ENCODE data around the gene WDR62.

Gene WDR62

DNA sequence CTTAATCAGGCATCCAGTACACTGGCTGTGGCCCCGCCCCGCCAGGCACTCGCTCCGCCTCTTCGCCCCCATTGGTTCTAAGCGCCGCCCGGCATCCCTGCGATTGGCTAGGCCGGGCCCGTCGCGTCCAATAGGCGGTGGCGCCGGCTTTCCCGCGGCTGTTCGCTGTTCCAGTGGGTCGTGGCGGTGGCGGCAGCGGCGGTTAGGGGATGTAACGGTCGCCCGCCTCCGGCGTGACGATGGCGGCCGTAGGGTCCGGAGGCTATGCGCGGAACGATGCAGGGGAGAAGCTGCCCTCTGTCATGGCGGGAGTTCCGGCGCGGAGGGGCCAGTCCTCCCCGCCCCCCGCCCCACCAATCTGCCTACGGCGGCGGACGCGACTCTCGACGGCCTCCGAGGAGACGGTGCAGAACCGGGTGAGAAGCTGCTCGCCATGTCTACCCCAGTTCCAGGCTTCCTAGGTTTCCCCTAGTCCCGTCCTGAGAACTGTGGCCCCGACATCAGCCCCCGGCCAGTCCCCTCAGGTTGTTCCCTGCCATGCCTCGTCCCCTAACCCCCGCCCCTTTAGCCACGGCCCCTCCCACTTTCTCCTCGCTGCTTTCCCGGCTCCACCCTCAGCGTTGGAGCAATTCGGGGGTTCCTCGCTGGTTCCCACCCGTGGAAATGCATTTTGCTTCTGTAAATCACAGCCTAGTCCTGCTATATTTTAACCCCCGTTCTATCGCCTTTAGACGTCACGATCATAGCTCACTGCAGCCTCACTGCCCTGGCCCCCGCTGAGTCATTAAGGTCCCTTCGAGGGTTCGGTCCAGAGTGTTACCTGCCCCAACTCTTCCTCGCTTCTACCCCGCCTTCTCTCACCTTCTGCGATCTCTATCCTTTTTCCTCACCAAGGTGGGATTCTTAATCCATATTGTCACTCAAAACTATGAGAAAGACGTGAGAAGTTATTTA is at the start of gene WDR62:
TSS of gene WDR62 (plus strand) at position 165 of the 954 bp plus-strand sequence. CDS start at position 240, 75 bp downstream.
- peak; percentile 95 for DNase-seq

DNA sequence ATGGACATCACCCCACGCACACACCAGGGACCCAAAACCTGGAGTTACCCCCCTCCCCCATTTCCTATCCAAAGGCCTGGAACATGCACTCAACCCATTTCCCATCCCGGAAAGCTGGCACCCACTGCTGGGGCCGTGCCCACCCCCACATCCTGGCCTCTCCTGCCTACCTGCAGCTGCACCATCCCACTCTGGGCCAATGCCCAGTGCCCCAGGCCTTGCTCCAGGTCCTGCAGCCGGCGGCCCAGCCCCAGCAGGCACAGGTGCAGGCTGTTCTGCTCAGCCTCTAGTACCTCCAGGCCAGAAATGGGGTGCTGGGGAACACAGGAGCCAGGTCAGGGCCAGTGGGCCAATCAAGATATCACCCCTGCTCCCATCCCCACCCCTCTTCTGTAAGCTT is 47.7 kb upstream of the WDR62 start:
- DNase-seq, result no peak

DNA sequence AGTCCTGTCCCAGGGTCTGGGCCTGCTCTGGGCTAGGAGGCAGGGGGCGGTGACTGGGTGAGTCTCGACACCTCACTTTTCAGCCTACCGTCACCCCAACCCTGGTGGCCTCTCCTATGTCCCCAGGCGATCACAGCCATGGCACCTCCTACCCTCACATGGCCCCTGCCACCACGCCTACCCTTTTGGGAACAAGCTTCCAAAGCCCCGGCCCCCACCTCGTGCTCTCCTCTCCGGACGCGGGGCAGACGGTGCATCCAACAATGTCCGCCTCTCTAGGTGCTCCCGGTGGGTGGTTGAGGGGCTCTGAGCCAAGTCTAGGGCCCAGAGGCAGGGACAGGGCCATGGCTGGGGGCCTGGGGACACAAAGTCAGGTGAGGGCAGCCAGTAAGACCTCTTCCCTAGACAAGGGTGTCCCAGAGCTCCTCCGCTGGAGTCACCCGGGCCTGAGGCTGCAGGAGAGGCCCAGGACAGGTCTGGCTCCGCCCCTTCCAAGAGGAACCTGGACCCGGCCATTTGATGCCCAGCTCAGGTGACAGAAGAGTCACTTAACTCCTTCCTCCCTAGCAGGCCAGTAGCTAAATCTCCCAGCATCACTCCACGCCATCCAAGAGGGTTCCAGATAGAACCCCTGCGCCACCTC is 46.2 kb upstream of the WDR62 start, which contains the start of gene SYNE4:
TSS of gene SYNE4 (minus strand) at position 478 of the 643 bp plus-strand sequence. CDS start at position 346, 132 bp downstream.
- peak; percentile 24 for DNase-seq

DNA sequence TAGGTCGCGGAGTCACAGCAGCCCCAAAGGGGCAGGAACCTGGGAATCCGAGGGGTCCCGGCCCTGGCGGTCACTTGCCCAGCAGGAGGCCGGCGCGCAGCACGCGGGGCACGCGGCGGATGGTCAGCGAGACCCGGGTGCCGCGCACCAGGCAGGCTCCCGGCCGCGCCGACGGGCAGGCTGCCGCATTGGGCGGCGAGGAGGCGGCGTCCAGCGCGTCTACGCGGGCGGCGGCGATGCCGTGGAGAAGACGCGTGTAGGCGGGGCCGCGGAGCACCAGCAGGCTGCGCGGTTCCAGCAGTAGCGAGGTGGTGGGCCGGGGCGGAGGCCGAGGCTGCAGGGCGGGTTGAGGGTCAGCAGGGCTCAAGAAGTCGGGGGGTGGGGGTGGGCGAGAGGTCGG is 45.5 kb upstream of the WDR62 start:
- peak; percentile 66 for DNase-seq

DNA sequence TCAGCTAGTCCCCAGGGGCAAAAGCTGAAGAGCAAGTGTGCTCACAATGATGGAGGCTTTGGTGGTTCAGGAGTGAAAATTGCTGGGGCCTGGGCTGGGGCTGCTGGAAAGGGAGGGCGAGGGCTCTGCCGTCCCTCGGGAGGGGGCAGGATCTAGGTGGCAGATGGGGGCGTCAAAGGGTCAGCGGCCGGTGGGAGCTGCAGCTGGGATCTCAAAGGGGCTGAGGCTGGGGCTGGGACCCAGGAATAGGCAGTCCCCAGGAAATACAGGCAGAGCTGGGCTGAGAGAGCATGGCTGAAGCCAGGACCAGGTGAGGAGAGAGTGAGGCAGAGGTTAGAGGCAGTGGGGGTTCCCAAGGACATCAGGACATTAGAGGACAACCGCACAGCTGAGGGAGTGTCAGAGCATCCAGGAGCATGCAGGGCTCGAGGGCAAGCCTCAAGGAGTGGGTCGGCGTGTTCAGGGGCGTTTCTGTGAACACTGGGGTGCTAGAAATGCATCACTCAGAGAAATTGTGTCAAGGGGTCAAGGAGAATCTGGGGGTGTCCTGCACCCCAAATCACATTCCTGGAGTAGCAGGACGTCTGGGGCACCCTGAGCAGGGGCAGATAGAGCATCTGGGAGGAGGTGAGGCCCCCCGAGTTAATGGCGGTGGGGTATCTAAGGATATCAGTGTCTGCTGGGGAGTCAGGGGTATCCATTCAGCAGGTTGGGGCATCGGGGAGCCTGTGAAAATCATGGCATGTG is 44.9 kb upstream of the WDR62 start:
- DNase-seq, result no peak

DNA sequence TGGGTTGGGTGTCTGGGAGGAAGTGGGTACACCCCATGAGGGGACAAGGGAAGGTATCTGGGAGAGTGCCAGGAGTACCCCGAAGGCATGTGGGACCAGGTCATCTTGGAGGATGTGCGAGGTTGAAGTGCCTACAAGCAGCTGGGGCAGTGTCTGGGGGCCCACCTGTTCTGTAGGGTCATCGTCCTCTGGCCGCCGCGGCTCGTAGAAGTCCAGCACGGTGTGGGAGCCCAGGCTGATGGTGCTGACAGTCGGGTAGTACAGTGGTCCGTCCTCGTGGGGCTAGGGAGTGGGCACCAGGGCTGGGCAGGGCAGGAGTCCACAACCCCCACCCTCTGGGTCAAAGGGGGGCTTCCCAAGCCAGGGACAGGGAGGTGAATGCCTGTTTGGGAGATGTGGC is 44.3 kb upstream of the WDR62 start:
- no peak for DNase-seq

DNA sequence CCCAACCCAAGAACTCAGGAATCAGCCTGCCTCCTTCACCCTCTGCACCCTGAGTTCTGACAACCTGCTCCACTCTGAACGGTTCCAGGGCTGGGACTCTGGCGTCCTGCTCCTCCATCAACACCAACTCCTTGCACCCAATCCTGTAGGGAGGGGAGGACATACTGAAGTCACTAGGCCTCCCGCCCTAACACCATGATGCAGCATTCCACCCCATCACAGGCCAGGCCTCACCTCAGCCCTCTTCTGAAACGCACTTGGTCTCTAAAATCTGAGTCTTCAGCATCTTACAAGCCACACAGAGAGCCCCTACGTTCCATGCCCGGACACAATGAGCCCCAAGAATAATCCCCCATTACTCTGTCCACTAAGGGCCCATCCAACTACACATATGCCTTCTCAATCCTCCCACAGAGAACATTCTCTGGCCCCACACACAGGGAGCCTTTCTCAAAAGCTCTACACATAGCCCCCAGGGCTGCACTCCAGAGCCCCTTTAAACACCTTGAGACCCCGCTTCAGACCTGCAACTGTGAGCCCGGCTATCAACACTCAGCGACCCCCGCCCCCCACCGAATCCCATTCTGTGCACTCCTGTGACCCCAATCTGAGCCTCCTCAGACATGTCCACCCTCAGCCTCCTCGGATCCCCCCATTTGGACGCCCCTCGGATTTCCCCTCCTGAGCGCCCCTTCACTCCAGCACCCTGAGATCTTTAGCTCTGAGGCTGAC is 41.3 kb upstream of the WDR62 start:
- DNase-seq, result no peak

DNA sequence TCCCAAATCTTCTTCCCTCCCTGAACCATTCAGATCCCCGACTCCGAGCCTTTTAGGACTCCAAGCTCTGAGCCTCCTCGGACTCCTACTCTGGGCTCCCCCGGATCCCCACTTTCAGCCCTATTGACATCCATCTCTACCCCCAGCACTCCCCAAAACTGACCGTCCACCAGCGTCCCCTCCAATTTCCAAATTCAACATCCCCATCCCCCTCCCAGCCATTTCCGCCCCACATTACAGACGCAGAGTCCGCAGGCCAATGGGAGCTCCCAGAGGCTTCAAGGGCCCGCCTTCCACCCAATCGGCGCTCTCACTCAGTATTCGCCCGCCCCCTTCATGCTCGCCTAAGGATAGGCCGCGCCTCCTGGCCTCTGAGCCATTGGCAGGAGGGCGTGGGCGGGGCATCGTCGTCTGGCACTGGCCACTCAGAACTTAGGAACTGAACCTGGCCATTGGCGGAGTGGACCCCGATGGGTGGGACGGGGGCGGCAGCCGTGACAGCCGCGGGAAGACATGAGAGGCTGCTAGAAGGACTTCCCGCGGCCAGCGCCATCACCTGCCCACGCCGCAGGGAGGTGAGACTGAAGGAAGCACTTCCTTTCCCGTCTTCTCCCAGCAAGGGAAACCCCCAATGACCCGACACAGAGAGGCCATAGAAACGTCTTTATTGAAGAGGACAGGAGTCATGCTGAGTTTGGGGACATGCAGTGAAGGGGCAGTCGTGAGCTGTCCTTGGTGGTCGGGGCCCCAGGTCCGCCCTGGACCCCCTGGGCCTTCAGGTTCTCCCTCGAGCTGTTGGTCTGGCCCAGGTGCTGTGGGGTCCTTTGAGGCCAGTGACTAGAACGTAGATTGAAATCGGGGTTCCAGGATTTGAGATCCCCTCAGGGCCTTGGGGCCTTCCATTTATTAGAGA is 40.4 kb upstream of the WDR62 start, which contains the start of gene ALKBH6:
TSS of gene ALKBH6 (minus strand) at position 202 of the 913 bp plus-strand sequence. CDS start 816 bp downstream, outside the sequence.
- DNase-seq, result peak; percentile 99

DNA sequence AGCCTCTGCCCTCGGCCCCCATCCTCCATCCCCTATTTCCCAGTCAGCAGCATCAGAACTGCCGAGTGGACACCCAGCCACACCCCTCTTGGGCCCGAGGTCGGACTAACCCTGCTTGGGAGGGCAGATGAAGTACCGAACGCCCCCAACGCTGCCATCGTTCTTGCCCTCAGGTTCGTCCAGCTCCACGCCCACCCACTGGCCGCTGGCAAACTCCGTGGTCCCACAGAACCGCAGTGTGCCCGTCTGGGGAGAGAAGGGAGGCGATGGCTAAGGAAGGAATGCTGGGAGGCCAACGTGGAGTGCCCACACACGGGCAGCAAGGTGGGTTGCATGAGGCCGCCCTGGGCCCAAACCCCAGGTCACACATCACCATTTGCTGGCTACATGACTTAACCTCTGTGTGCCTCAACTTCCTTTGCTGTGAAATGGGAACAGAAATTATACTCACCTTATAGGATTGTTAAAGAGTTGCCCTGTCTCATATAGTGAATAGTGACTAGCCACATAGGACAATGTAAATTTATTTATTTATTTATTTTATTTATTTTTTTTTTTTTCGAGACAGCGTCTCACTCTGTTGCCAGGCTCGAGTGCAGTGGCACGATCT is 35.5 kb upstream of the WDR62 start:
- no peak for DNase-seq

DNA sequence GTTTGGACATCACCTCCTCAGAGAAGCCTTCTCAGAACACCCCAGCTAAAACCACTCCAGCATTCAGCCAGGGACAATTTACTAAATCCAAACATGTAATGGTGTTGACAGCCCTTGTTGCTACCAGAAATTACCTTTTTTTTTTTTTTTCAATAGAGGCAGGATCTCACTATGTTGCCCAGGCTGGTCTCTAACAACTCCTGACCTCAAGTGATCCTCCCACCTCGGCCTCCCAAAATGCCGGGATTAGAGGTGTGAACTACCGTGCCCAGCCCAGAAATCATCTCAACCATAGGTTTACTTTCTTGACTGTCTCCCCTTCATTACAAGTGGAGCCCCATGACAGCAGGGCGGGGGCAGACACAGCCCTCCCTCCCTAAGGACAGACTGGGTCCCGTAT is 31.3 kb upstream of the WDR62 start:
- no peak for DNase-seq

DNA sequence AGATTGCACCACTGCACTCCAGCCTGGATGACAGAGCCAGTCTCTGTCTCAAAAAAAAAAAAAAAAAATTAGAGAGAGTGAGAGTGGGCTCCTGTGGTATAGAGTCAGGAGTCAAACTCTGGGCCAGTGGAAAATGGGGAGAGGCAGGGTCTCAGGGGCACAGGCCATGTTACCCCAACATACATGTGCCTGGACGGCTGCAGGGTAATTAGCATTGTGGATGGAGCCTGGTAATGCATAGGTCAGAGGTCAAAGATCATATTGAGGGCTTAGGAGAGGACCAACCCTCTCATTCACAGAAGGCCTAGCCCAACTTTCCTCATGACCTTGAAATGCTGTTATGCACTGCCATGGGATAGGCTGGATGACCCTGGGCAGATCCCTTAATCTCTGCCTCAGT is 29.2 kb upstream of the WDR62 start:
- no peak for DNase-seq

DNA sequence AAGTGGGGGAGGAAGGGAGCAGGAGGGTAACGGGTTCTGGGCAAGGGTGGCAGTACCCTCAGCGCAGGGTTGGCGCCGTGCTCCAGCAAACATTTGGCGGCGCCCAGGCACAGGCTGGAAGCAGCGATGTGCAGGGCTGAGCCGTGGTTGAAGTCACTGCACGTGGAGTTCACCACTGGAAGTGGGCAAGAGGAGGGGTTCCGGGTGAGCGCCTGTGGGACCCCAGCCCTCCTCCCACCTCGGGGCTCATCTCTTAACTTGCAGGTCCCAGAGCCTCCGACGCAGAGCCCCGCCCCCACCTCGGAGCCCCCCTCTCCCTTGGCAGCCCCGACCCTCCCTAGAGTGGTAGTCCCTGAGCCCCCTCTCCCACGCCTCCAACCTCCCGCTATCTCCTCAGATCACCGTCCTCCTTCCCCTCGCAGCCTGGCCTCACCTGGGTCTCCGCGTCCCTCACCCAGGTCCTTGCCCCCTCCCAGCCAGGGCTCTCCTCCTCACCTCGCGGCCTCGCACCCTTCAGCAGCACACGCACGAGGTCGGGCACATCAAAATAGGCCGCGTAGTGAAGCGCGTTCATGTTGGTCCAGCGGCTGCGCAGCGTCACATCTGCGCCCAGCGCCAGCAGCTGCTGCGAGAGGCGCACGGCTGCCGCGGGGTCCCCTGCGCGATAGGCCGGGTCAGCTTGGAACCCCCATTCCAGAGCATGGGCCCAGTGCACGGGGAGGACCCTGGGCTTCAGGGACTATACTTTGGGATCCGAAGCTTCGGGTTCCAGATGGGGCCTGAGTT is 28.4 kb upstream of the WDR62 start:
- no peak for DNase-seq

DNA sequence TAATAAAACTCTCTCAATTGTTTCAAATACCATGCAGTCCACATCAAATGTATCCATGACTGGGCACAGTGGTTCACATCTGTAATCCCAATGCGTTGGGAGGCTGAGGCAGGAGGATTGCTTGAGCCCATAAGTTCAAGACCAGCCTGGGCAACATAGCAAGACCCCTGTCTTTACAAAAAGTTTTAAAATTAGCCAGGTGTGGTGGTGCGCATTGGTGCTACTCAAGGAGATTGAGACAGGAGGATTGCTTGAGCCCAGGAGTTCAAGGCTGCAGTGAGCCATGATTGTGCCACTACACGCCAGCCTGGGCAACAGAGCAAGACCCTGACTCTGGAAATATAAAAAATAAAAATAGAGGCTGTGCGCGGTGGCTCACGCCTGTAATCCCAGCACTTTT is 27.0 kb upstream of the WDR62 start:
- DNase-seq, result no peak

DNA sequence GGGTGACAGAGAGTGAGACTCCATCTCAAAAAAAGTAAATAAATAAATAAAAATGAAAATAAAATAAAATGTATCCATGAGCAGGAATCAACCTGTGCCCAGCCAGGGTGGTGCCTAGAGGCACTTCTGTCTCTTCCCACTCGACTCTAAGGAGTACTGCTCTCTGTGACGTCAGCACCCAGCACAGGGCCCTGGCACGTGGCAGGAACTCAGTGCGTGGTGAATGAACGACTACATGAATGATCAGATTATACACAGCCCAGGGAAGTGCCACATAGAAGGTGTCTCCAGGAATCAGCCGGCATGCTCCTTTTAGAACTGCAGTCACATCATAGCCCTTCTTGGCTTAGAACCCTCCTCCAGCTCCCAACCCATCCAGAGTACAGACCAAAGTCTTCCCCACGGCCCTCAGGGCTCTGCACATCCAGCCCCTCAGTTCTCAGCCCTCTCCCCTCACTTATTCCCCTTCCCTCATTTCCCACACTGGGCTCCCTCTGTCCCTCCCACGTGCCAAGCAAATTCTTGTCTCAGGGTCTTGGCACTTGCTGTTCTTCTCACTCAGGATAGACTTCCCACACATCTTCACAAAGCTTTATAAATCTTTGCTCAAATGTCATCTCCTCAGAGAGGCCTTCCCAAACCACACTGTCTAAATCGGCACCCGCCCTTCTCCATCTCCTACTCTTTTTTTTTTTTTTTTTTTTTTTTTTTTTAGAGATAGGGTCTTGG is 26.2 kb upstream of the WDR62 start:
- DNase-seq, result no peak

DNA sequence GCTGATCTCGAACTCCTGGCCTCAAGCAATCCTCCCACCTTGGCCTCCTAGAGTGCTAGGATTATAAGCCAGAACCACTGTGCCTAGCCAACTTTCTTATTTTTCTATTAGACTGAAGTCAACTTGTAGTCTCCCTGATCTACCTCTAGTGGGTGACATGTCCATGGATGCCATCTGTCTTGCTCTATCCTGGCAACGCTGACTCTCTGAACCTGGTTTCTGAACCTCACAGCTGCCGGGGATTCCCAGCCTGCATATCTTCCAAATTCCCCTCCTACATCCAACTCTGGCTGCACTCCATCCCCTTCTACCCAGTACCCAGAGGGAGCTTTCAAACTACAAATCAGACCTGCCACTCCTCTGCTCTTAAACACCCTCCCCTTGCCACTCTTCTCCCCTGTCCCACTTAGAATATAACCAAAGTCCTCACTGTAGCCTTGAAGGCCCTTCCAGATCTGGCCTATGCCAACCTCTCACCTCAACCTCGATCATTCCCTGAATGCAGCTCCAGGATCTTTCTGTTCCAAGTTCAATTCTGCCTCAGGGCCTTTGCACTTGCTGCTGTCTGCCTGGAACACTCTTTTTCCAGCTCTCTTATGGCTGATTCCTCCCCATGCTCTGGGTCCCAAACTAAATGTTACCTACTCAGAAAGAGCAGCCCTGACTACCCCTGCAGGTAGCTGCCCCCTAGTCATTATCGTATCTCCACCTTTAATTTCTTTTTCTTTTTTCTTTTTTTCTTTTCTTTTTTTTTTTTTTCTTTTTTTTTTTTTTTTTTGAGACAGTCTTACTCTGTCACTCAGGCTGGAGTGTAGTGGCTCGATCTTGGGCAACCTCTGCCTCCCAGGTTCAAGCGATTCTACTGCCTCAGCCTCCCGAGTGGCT is 24.2 kb upstream of the WDR62 start:
- no peak for DNase-seq

DNA sequence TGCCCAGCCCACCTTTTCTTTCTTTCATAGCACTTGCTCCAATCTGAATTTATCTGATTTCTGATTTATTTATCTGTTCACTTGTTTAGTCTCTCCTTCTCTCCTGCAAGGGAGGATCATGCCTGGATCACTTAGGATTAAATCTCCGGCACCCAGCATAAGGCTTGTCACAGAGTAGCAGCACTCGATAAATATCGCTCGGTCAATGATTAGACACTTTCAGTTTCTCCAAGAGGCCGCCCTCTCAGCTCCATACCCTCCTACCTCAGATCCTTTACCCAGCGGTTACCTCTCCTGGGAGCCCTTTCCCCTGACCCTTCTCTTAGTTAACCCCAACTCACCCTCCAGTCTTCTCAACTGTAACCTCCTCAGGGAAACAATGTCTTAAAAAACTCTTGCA is 23.4 kb upstream of the WDR62 start:
- DNase-seq, result no peak

DNA sequence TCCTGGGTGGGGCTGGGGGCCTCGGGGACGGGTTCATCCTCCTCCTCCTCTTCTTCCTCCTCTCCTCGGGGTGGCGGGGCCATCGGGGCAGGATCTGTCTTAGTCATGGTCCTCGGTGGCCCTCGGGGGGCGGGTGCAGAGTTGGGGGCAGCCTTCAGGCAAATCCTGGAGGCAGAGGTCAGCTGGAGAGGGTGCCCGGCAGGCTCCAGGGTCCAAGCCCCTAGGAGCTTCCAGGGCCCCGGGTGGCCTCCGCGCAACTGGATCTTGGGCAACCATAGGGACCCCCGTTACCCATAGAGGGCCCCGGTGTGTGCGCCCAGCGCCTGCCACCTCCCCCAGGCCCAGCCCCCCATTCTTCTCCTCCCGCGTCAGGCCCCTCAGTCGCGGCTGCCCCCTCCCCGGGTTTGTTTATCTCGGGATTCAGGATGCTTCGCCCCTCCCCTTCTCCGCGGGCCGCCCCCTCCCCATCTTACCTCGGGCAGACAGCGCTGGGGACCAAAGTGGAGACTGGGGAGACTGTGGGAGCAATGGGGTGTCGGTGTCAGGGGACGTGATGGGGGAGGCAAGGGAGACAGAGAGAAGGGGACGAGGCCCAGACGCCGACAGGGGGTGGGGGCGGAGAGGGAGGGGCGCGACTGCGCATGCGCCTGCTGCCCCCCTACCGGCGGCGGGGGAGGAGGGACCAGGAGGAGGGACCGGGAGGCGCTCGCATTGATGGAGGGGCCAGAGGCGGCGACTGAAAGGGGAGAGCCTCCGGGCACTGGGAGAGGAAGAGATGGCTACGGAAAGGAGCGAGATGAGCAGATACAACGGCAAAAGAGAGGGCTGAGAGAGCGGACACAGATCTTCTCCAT is 22.2 kb upstream of the WDR62 start, which contains the start of gene CLIP3:
TSS of gene CLIP3 (minus strand) at position 623 of the 854 bp plus-strand sequence. CDS start at position 107, 516 bp downstream.
- peak; percentile 69 for DNase-seq

Measured in NCI-H1105 treated with DMSO at 0.1 percent for 48 hours (cell line).